HepG2 (cell line): Measurements from ENCODE around the gene TPCN2. TPM values are rescaled to one million over a fixed set of nuclear protein-coding genes. Genes with fewer than 3 reads are reported as not detected.

Experiments
- ATAC-seq: fragments of 200-7000 bp; cut with Tn5 transposase; 3 replicates; pipeline ENCODE4 v1.9.1; 2020; ENCODE audit warnings: mild to moderate bottlenecking, moderate library complexity
- BruUV-seq: library from RNA; stranded (reverse); fragments of 400-500 nt; replicated peaks from 2 replicates; lab custom pipeline; 2021; lab: Mats Ljungman, UMichigan
- CTCF ChIA-PET: fragments of 300-600 bp; formaldehyde crosslinking; extraction: SDS; loops from one replicate; lab custom pipeline; 2021; ENCODE audit warnings: low total read pairs, inconsistent platforms, low intra/inter-chr PET ratio; lab: Yijun Ruan, JAX
- POLR2A ChIA-PET: fragments of 350-600 bp; sonication (Branson Sonifier 250); formaldehyde crosslinking; loops from one replicate; lab custom pipeline; 2020; ENCODE audit warnings: antibody characterized with exemption, inconsistent platforms; lab: Yijun Ruan, JAX
- DNase-seq: peaks from one replicate; pipeline ENCODE4 v3.0.0-alpha.2; 2015; ENCODE audit warnings: low spot score
- FAIRE-seq: peaks from 3 replicates; lab custom pipeline; 2011; peaks lifted over from hg19 to GRCh38; lab: Jason Lieb, UNC
- H2AFZ ChIP-seq: one replicate; pipeline ENCODE4 v1.6.1; 2011; ENCODE audit warnings: low read length, inconsistent platforms
- H3K27ac ChIP-seq: fragments of 300-600 bp; 3 replicates; pipeline ENCODE4 v1.8.0; 2011; ENCODE audit warnings: mixed run types, mild to moderate bottlenecking, mixed read lengths, low read length, inconsistent platforms; ENCODE audit not compliant: insufficient read depth; ENCODE audit errors: extremely low read length
- H3K27me3 ChIP-seq, 2 experiments: fragments of 200-600 bp in 1 of 2; 2 replicates in 1 of 2; 3 replicates in 1 of 2; pipeline versions ENCODE4 v1.6.0 to v1.8.0; 2011; ENCODE audit warnings: low read length in 2 of 2, mild to moderate bottlenecking in 2 of 2, moderate library complexity in 2 of 2, inconsistent platforms in 1 of 2; ENCODE audit not compliant: insufficient read depth in 2 of 2, control insufficient read depth in 1 of 2
- H3K36me3 ChIP-seq, 2 experiments: fragments of 200-600 bp in 1 of 2; replicated peaks in 1 of 2; 2 replicates in 1 of 2; 3 replicates in 1 of 2; pipeline versions ENCODE4 v1.5.1 to v1.8.0; 2011; ENCODE audit warnings: low read length in 2 of 2, inconsistent platforms in 1 of 2; ENCODE audit not compliant: insufficient read depth in 2 of 2, control insufficient read depth in 1 of 2
- H3K4me1 ChIP-seq: 2 replicates; pipeline ENCODE4 v1.5.1; 2012; ENCODE audit warnings: low read length, inconsistent platforms; ENCODE audit not compliant: insufficient read depth
- H3K4me2 ChIP-seq: 2 replicates; pipeline ENCODE4 v1.6.0; 2011; ENCODE audit warnings: low read depth, low read length, inconsistent platforms
- H3K4me3 ChIP-seq, 3 experiments: fragments of 200-600 bp in 1 of 3; sonication (generic), shearing (Covaris generic) in 1 of 3; replicated peaks in 1 of 3; 2 replicates each; pipeline ENCODE4 v1.5.1; 2011 to 2016; ENCODE audit warnings: low read length in 3 of 3, inconsistent platforms in 2 of 3, low read depth in 2 of 3, mild to moderate bottlenecking in 2 of 3, control low read depth in 1 of 3, mixed read lengths in 1 of 3; ENCODE audit not compliant: insufficient read depth in 1 of 3
- H3K79me2 ChIP-seq: one replicate; pipeline ENCODE4 v1.6.1; 2011; ENCODE audit warnings: low read length, inconsistent platforms; ENCODE audit not compliant: insufficient read depth
- H3K9ac ChIP-seq: 2 replicates; pipeline ENCODE4 v1.6.0; 2011; ENCODE audit warnings: mild to moderate bottlenecking, low read depth, low read length, inconsistent platforms; ENCODE audit not compliant: insufficient read depth
- H3K9me3 ChIP-seq: 2 replicates; pipeline ENCODE4 v1.5.1; 2012; ENCODE audit warnings: mild to moderate bottlenecking, low read length
- H4K20me1 ChIP-seq: 2 replicates; pipeline ENCODE4 v1.6.0; 2011; ENCODE audit warnings: inconsistent platforms, mild to moderate bottlenecking, low read length, moderate library complexity; ENCODE audit not compliant: insufficient read depth
- HIVEP1 ChIP-seq: sonication (generic); formaldehyde crosslinking; IDR thresholded peaks from 2 replicates; pipeline ENCODE4 v1.4.0; 2020; ENCODE audit warnings: mild to moderate bottlenecking, missing genetic modification reagents
- MXI1 ChIP-seq: IDR thresholded peaks from 3 replicates; pipeline ENCODE4 v1.6.1; 2012; ENCODE audit warnings: low read depth, low read length, inconsistent platforms, borderline replicate concordance
- ZMYM4 ChIP-seq: sonication (generic); formaldehyde crosslinking; IDR thresholded peaks from 2 replicates; pipeline ENCODE4 v1.8.1; 2023; ENCODE audit warnings: mild to moderate bottlenecking, missing genetic modification reagents
- WGBS: methylation state at CpG from one replicate; pipeline ENCODE4 v1.1.6; 2017; ENCODE audit warnings: low lambda C conversion rate; 5-methylcytosine and 5-hydroxymethylcytosine counted together
- in situ Hi-C: cut with HindIII; loops from 2 replicates; pipeline ENCODE4 v1.10.0; 2017; ENCODE audit warnings: low pct_unique_long_range_greater_than_20kb; ENCODE audit not compliant: extremely low pct_ligation_motif_present
- intact Hi-C: fragments of 100-400 bp; cut with micrococcal nuclease; formaldehyde crosslinking; loops from one replicate; pipeline ENCODE4 v1.10.0; 2022; ENCODE audit not compliant: unreplicated experiment
- polyA plus RNA-seq, 8 experiments: library from polyadenylated mRNA; depleted of rRNA in 3 of 8; stranded (reverse) in 7 of 8; unstranded in 1 of 8; fragments of >200 nt; fragmentation: Illumina TruSeq in 4 of 8; extraction: Trizol in 4 of 8; gene quantifications; 2 replicates each; pipeline versions ENCODE4 v1.2.1 to v1.2.3, GENCODE V29; 2011 to 2016; ENCODE audit warnings: low read depth in 4 of 8, missing spikeins in 1 of 8, mixed read lengths in 1 of 8; ENCODE audit not compliant: insufficient read depth in 1 of 8
- total RNA-seq, 5 experiments: library from RNA; depleted of rRNA; stranded (reverse); fragments of >200 nt; fragmentation: Illumina TruSeq; extraction: Trizol; gene quantifications; 2 replicates each; pipeline ENCODE4 v1.2.3, GENCODE V29; 2016; ENCODE audit warnings: low read depth in 1 of 5
- TF ChIP-seq, protein P1 (sequence below): sonication (generic); formaldehyde crosslinking; IDR thresholded peaks from 2 replicates; pipeline ENCODE4 v1.8.0; 2022; ENCODE audit warnings: mild to moderate bottlenecking, missing genetic modification reagents, borderline replicate concordance

TPCN2 gene
- total and polyA plus RNA-seq, 2 of the 13 experiments (the other 11 are each of a cell fraction or from before 2014, with no cell fraction given), result 5.6 to 5.9 TPM

DNA sequence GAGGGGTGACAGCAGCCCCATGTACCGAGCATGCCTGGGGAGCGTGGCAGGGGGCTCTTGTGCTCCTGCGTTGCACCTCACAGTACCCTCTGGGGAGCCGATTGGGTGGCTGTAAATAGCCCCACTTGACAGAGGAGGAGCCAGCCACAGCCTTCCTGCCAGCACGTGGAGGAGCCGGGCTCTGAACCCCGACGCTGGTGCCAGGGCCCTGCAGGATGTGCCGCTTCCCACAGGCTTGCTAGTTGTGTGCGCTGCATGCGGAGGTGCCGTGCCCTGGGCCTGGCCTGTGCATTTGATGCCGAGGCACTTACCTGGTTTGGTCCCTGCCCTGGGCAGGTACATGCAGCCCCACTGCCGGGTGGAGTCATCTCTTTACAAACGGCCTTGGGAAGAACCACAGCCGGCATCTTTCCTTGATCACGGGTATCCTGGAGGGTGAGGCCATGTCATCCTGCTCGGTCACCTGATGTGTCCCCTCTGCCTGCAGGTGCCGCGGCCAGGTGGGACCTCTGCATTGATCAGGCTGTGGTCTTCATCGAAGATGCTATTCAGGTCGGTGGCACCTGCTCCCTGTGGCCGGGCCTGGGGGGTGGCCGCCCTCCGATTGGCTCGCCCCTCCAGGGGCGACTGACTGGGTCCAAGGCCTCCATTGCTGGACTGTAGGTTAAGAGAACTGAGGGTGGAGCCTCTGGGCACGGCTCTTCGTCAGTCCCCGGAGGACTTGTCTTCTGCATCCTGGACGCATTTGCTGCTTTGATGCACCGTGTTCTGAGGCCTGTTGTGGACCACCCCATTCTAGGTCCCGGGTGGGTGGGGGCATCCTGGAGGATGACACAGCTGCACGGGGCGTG, 5.0 kb downstream of the TPCN2 start:
- FAIRE-seq (no peak), DNase-seq (no peak), ATAC-seq (no peak)
- peaks cover 36% of the 10 kb centered on the region for H3K4me1 ChIP-seq
- H3K36me3 ChIP-seq, result peaks cover 4 to 8% of the 10 kb centered on the region in 2 experiments; a peak in 3 of 5 replicates
- no peaks in the 10 kb centered on the region for H3K9me3 ChIP-seq
- BruUV-seq, result no TSS peak
- H3K4me3 ChIP-seq, result no peak overlapping the region
- intact Hi-C loops, result no loop called here
- POLR2A ChIA-PET, result no interaction called here
- no peak overlapping the region for H3K9ac ChIP-seq
- H3K79me2 ChIP-seq, result peaks cover 9% of the 10 kb centered on the region
- H3K27me3 ChIP-seq, result no peaks in the 10 kb centered on the region
- 95% methylated on average over 20 of the region's 35 CpGs for WGBS
- H2AFZ ChIP-seq, result no peak overlapping the region
- CTCF ChIA-PET, result no interaction called here
- in situ Hi-C loops, result no loop called here
- no peak overlapping the region for H3K27ac ChIP-seq
- 0 out of 2 replicates have a peak, but pooled peaks cover 3% of the 10 kb centered on the region for H4K20me1 ChIP-seq
- TF ChIP-seq HIVEP1 (no peak), ZMYM4 (CRISPR knock-in tag) (no peak), MXI1 (no peak)
- TF ChIP-seq, protein P1, sequence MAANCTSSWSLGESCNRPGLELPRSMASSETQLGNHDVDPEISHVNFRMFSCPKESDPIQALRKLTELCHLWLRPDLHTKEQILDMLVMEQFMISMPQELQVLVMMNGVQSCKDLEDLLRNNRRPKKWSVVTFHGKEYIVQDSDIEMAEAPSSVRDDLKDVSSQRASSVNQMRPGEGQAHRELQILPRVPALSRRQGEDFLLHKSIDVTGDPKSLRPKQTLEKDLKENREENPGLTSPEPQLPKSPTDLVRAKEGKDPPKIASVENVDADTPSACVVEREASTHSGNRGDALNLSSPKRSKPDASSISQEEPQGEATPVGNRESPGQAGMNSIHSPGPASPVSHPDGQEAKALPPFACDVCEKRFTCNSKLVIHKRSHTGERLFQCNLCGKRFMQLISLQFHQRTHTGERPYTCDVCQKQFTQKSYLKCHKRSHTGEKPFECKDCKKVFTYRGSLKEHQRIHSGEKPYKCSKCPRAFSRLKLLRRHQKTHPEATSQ (CRISPR knock-in tag), result no peak
- H3K4me2 ChIP-seq, result no peak overlapping the region
